Common myeloid progenitor, CD34-positive (primary cell): ENCODE data around the gene ALG9.
A peak's percentile ranks its signal among the peaks of the same experiment; 100 is the strongest.
"Not testable (repeated sequence)": the region's sequence is repeated elsewhere in the genome, so short reads cannot be mapped to it uniquely, and the experiment has no call there.

ENCODE experiments used
- CTCF ChIA-PET: fragments of 350-600 bp; sonication (Branson Sonifier 250); formaldehyde crosslinking; loops from one replicate; lab custom pipeline; 2021; ENCODE audit warnings: antibody characterized with exemption; lab: Charles Lee
- POLR2A ChIA-PET: fragments of 350-600 bp; sonication (Branson Sonifier 250); formaldehyde crosslinking; loops from one replicate; lab custom pipeline; 2021; ENCODE audit warnings: antibody characterized with exemption; lab: Charles Lee
- DNase-seq, 3 donors: peaks; one replicate each; pipeline versions ENCODE4 v3.0.0 to v3.0.0-alpha.2; 2013
- H3K27ac ChIP-seq, 2 experiments: 1 replicate in 1 of 2; 2 replicates in 1 of 2; pipeline ENCODE4 v1.7.0; 2013; ENCODE audit warnings: inconsistent platforms in 2 of 2, low read length in 2 of 2, mild to moderate bottlenecking in 2 of 2, low read depth in 1 of 2, moderate library complexity in 1 of 2; ENCODE audit not compliant: severe bottlenecking in 2 of 2, insufficient read depth in 1 of 2, poor library complexity in 1 of 2
- H3K27me3 ChIP-seq, 5 experiments: replicated peaks in 2 of 5; 1 replicate in 3 of 5; 2 replicates in 2 of 5; pipeline versions ENCODE4 v1.6.1 to v1.7.0; 2013; ENCODE audit warnings: low read length in 4 of 5, mild to moderate bottlenecking in 2 of 5, moderate library complexity in 2 of 5, inconsistent platforms in 1 of 5; ENCODE audit not compliant: insufficient read depth in 5 of 5, control insufficient read depth in 4 of 5
- H3K36me3 ChIP-seq, 4 experiments: 1 replicate in 2 of 4; 2 replicates in 2 of 4; pipeline versions ENCODE4 v1.6.1 to v1.7.0; 2013; ENCODE audit warnings: low read length in 3 of 4, control low read depth in 1 of 4, mild to moderate bottlenecking in 1 of 4; ENCODE audit not compliant: control insufficient read depth in 4 of 4, insufficient read depth in 4 of 4
- H3K4me1 ChIP-seq, 4 experiments: 1 replicate in 3 of 4; 2 replicates in 1 of 4; pipeline versions ENCODE4 v1.6.1 to v1.7.1; 2013; ENCODE audit warnings: low read length in 3 of 4, mild to moderate bottlenecking in 3 of 4, control low read depth in 1 of 4, inconsistent platforms in 1 of 4, moderate library complexity in 1 of 4; ENCODE audit not compliant: control insufficient read depth in 4 of 4, insufficient read depth in 4 of 4; ENCODE audit errors: control extremely low read depth in 1 of 4
- H3K4me3 ChIP-seq, 7 experiments: 1 replicate in 4 of 7; 2 replicates in 3 of 7; pipeline versions ENCODE4 v1.5.1 to v1.7.0; 2013; ENCODE audit warnings: mild to moderate bottlenecking in 7 of 7, low read length in 6 of 7, moderate library complexity in 6 of 7, inconsistent platforms in 2 of 7, low read depth in 2 of 7, control low read depth in 1 of 7; ENCODE audit not compliant: insufficient read depth in 4 of 7, control insufficient read depth in 1 of 7; ENCODE audit errors: extremely low read depth in 1 of 7
- H3K9me3 ChIP-seq, 5 experiments: 1 replicate in 4 of 5; 2 replicates in 1 of 5; pipeline versions ENCODE4 v1.6.1 to v1.7.1; 2013; ENCODE audit warnings: low read length in 4 of 5, mild to moderate bottlenecking in 2 of 5, inconsistent platforms in 1 of 5, low read depth in 1 of 5, moderate library complexity in 1 of 5; ENCODE audit not compliant: control insufficient read depth in 4 of 5, insufficient read depth in 2 of 5; ENCODE audit errors: control extremely low read depth in 1 of 5
- WGBS: methylation state at CpG from one replicate; pipeline ENCODE4 v1.1.5; 2013; ENCODE audit not compliant: insufficient coverage; 5-methylcytosine and 5-hydroxymethylcytosine counted together

The ALG9 gene

DNA sequence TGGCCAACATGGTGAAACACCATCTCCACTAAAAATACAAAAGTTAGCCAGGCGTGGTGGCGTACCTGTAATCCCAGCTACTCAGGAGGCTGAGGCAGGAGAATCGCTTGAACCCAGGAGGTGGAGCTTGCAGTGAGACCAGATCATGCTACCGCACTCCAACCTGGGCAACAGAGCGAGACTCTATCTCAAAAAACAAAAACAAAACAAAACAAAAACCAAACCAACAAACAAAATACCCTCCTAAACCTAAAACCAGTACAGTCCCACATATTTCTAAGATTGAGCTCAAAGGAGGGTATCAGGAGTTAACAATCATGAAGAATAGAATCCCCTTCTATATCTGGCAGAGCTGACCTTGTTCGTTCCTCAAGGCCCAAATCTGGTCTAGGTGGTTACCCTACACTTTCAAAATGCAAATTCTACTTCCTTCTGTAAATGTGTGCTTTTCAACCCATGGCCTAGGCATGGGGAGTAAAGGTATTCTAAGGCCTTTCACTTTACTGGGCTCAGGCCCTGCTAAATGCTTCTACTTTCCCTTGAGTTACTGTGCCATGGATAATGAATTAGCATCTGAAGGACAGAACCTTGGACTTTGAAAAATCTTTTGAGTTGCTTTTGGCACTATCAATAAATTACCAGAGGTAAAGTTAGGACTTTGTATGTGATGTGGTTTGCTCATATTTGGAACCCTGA lies 94.8 kb downstream of the ALG9 start:
- CTCF ChIA-PET = interaction anchor here (0.6 to 5.8 kb wide), 29 partner anchors 9 to 322 kb away, joined by 3 to 47 read pairs (median 4); partner anchors contain the start of genes ALG9, PPP2R1B and SIK2

DNA sequence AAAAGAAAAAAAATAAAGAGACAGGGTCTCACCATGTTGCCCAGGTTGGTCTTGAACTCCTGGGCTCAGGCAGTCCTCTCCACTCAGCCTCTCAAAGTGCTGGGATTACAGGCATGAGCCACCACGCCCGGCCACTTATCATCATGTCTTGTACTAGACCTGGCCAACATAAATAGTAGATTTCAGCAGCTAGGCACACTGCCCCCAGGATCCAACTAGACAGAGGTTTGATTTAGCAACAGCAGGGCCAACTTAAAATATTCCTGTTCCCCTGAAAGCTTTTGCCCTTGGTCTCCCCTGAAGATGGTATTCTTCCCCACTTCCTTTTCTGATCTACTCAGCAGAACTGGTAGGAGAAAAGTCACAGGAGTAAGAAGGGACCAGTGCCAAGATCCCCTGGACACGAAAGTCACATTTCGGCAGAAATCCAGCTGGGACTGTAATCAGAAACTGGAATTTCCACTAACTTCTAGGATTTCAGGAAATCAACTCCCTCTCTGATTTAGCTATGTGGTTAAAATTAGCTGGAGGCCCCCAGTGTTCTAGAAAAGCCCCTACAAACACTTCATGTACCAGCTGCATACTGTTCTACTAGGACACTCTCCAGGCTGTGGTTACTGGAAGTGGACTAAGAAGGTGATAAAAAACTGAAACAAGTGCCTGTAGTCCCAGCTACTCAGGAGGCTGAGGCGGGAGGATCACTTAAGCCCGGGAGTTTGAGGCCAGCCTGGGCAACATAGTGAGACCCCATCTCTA lies 96.2 kb downstream of the ALG9 start:
- Histone ChIP-seq H3K4me1 (peaks cover 0 to 4% (median 0%) of the 10 kb centered on the region in 4 experiments), H3K27ac (no peak overlapping the region), H3K36me3 (no peaks in the 10 kb centered on the region), H3K9me3 (no peaks in the 10 kb centered on the region), H3K27me3 (no peaks in the 10 kb centered on the region), H3K4me3 (no peak overlapping the region)
- ChIA-PET POLR2A (no interaction called here), CTCF (interaction anchor here (0.5 to 5.8 kb wide), 11 partner anchors 8 to 209 kb away, joined by 3 to 42 read pairs (median 5); partner anchors contain the start of genes PPP2R1B and SIK2)
- DNase-seq = no peak
- WGBS = 98% methylated on average over 5 of the region's 6 CpGs

More for the DNA sequence above, 94.8 kb downstream of the ALG9 start:
- 83% methylated on average over 4 of the region's 6 CpGs for WGBS
- DNase-seq = peak in 1 of 3 donors; percentile 10
- peaks cover 0 to 4% (median 0%) of the 10 kb centered on the region in 4 experiments for H3K4me1 ChIP-seq
- H3K36me3 ChIP-seq = no peaks in the 10 kb centered on the region
- H3K9me3 ChIP-seq = no peaks in the 10 kb centered on the region
- no peak overlapping the region for H3K4me3 ChIP-seq
- POLR2A ChIA-PET = no interaction called here
- H3K27ac ChIP-seq = no peak overlapping the region
- H3K27me3 ChIP-seq = no peaks in the 10 kb centered on the region

GRCh38 chr11:111772535-111772934 lies 98.8 kb downstream of the ALG9 start:
- no peak overlapping the region for H3K4me3 ChIP-seq
- POLR2A ChIA-PET = no interaction called here
- peaks cover 0 to 4% (median 0%) of the 10 kb centered on the region in 4 experiments for H3K4me1 ChIP-seq
- no peak overlapping the region for H3K27ac ChIP-seq
- H3K9me3 ChIP-seq = no peaks in the 10 kb centered on the region
- no peaks in the 10 kb centered on the region for H3K36me3 ChIP-seq
- H3K27me3 ChIP-seq = no peaks in the 10 kb centered on the region
- CTCF ChIA-PET = interaction anchor here (1.3 kb wide), 1 partner anchor 171 kb away, joined by 3 read pairs; no protein-coding TSS in a partner anchor
- WGBS = 100% methylated on average over 1 of the region's 2 CpGs
- DNase-seq = no peak

DNA sequence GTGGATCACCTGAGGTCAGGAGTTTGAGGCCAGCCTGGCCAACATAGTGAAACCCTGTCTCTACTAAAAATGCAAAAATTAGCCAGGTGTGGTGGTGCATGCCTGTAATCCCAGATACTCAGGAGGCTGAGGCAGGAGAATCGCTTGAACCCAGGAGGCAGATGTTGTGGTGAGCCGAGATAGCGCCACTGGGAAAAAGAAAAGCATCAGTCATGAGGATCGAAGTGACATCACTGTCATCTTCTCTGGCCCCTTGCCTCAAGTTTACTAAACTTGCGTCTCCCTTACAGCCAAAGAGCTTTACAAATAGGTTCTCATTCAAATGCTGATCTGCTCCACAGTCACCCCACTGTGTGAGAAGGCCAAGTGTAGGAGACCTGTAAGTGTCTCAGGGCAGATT lies 100.2 kb downstream of the ALG9 start:
- POLR2A ChIA-PET, H3K4me1 ChIP-seq, H3K27me3 ChIP-seq, H3K9me3 ChIP-seq, DNase-seq, H3K36me3 ChIP-seq, H3K4me3 ChIP-seq, H3K27ac ChIP-seq: not testable (repeated sequence)
- WGBS = 95% methylated on average over 5 of the region's 5 CpGs
- CTCF ChIA-PET = interaction anchor here (0.5 to 1.8 kb wide), 3 partner anchors 9 to 184 kb away, joined by 3 to 8 read pairs (median 3); no protein-coding TSS in a partner anchor

DNA sequence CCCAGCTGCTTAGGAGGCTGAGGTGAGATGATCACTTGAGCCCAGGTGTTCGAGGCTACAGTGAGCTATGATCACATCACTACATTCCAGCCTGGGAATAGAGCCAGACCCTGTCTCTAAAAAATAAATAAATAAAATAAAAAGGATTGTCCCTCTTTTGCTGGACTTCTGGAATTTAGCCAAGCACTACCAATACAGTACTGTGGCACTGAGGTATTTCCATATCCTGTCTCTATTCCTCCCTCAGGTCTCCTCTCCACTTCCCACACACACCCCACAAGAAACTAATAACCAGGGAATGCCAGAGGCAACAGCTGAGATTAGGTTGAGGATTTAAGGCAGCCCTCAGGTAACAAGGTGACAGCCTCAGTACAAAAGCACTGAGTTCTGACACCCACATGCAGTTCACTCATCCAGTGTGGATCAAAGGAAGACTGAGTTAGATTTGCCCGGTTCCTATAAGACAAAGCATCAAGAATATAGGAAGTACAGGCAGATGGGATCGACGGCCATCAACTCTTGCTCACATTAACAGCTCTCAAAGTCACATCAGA lies 100.7 kb downstream of the ALG9 start:
- Histone ChIP-seq H3K27ac (no peak overlapping the region), H3K27me3 (no peaks in the 10 kb centered on the region), H3K9me3 (no peaks in the 10 kb centered on the region), H3K36me3 (no peaks in the 10 kb centered on the region), H3K4me3 (no peak overlapping the region), H3K4me1 (peaks cover 0 to 8% (median 6%) of the 10 kb centered on the region in 4 experiments)
- CTCF ChIA-PET = interaction anchor here (0.5 to 1.8 kb wide), 2 partner anchors 8 to 184 kb away, joined by 3 to 8 read pairs; no protein-coding TSS in a partner anchor
- POLR2A ChIA-PET = no interaction called here
- DNase-seq = no peak
- 60% methylated on average over 1 of the region's 4 CpGs for WGBS

- Histone ChIP-seq H3K4me3 (peak overlapping the region; percentile 85 to 99 (median 96)), H3K27ac (peak overlapping the region in 1 of 2 experiments; percentile 52), H3K4me1 (peaks cover 5 to 20% (median 13%) of the 10 kb centered on the region in 4 experiments), H3K27me3 (no peaks in the 10 kb centered on the region), H3K9me3 (no peaks in the 10 kb centered on the region), H3K36me3 (peaks cover 6 to 25% (median 13%) of the 10 kb centered on the region in 4 experiments)
- POLR2A ChIA-PET = interaction anchor here (1.5 kb wide), 1 partner anchor 164 kb away, joined by 3 read pairs; the partner anchor contains the start of gene SIK2
- no peak for DNase-seq
- 0% methylated on average over 5 of the region's 7 CpGs for WGBS
- CTCF ChIA-PET = interaction anchor here (1.2 to 4.8 kb wide), 3 partner anchors 10 to 170 kb away, joined by 4 to 42 read pairs (median 4); no protein-coding TSS in a partner anchor
These were observed 104.6 kb downstream of the ALG9 start for GRCh38 chr11:111766834-111767142.
